Measurements from ENCODE around the gene DLEC1.

DLEC1 gene

DNA sequence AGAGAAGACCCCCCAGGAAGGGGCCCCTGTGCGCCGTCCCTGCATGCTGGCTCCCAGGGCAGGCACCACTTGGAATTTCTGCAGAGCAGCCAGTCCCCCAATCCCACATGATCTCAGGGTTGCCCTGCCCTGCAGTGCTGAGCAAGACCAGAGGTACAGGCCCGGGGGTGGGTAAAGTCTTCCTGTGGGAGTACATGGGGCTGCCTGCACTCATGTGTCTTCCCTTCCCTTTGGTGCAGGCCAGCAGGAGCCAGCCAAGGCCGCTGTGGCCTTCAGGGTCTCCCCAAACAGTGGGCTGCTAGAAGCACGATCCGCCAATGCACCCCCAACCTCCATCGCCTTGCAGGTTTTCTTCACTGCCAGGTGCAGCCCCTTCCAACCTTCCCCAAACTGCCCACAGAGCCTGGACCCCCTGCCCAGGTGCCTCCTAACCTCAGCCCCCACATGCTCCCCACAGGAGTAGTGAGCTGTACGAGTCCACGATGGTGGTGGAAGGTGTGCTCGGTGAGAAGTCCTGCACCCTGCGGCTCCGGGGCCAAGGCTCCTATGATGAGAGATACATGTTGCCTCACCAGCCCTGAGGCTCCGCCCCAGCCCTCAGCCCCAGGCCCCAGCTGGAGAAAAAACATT lies 82.9 kb downstream of the DLEC1 start:
- TF ChIP-seq, protein P1, sequence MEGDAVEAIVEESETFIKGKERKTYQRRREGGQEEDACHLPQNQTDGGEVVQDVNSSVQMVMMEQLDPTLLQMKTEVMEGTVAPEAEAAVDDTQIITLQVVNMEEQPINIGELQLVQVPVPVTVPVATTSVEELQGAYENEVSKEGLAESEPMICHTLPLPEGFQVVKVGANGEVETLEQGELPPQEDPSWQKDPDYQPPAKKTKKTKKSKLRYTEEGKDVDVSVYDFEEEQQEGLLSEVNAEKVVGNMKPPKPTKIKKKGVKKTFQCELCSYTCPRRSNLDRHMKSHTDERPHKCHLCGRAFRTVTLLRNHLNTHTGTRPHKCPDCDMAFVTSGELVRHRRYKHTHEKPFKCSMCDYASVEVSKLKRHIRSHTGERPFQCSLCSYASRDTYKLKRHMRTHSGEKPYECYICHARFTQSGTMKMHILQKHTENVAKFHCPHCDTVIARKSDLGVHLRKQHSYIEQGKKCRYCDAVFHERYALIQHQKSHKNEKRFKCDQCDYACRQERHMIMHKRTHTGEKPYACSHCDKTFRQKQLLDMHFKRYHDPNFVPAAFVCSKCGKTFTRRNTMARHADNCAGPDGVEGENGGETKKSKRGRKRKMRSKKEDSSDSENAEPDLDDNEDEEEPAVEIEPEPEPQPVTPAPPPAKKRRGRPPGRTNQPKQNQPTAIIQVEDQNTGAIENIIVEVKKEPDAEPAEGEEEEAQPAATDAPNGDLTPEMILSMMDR (conservative IDR thresholded peaks at IDR 0.05; ENCODE audit: control insufficient read depth, insufficient read depth, low read depth, low read length) = no peak
- H3K4me3 ChIP-seq (ENCODE audit: control insufficient read depth, low read depth, low read length) = no peak overlapping the region
- DNase-seq (ENCODE audit: low read depth) = no peak

DNA sequence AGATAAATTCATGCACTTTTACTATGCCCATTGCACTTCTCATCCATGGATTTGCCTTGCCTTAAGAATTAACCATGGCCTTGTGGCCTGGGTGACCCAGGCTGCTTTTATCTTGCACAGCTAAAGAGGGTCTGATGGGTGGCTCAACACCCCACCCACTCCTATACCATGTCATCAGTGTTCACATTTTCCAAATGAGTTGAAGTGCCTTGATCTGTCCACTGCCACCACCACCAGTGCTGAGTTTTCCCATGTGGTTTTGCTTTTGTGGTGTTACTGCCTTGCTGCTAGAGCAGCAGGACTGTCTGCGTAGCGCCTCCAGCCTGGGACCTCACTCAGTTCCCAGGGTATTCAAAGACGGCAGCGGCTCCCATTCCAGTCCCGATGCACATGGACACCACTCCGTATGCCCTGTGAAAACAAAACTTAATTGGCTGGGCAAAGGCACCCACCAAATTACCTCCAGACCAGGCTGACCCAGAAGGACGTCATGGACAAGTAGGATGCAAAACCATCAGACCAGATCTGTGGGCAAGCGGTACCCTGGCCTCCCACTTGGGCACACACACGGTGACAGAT lies 83.8 kb downstream of the DLEC1 start:
- DNase-seq (ENCODE audit: low read depth) = no peak
- TF ChIP-seq, protein P1 (conservative IDR thresholded peaks at IDR 0.05; ENCODE audit: control insufficient read depth, insufficient read depth, low read depth, low read length) = no peak

DNA sequence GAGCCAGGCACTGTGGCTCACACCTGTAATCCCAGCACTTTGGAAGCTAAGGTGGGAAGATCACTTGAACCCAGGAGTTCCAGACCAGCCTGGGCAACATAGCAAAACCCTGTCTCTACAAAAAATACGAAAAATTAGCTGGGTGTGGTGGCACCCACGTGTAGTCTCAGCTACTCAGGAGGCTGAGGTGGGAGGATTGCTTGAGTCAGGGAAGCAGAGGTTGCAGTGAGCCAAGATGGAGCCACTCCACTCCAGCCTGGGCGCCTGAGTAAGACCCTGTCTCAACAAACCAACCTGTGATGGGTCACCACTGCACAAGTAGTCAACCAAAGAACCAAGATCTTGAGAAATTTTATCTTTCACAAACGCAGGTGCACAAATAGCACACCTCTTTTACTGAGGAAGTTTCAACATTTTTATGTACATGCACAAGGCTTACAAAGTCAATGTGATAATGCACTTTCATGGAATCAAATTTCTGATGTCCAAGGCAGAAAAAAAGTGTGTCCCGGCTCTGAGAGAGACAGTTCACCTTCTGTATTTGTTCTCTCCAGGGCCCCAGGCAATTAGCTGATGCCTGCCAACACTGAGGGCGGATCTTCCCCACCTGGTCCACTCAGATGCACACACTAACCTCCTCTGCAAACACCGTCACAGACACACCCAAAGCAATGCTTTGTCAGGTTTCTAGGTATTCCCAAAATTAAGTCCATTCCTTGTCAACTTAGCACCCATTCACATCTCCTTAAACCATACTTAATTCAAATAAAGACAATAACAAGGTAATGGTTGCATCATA lies 85.5 kb downstream of the DLEC1 start:
- TF ChIP-seq, protein P1 (conservative IDR thresholded peaks at IDR 0.05; ENCODE audit: control insufficient read depth, insufficient read depth, low read depth, low read length) = no peak
- no peak for DNase-seq (ENCODE audit: low read depth)
- H3K4me3 ChIP-seq (ENCODE audit: control insufficient read depth, low read depth, low read length) = no peak overlapping the region

More for the DNA sequence above, 83.8 kb downstream of the DLEC1 start:
- H3K4me3 ChIP-seq (ENCODE audit: control insufficient read depth, low read depth, low read length) = no peak overlapping the region

DNA sequence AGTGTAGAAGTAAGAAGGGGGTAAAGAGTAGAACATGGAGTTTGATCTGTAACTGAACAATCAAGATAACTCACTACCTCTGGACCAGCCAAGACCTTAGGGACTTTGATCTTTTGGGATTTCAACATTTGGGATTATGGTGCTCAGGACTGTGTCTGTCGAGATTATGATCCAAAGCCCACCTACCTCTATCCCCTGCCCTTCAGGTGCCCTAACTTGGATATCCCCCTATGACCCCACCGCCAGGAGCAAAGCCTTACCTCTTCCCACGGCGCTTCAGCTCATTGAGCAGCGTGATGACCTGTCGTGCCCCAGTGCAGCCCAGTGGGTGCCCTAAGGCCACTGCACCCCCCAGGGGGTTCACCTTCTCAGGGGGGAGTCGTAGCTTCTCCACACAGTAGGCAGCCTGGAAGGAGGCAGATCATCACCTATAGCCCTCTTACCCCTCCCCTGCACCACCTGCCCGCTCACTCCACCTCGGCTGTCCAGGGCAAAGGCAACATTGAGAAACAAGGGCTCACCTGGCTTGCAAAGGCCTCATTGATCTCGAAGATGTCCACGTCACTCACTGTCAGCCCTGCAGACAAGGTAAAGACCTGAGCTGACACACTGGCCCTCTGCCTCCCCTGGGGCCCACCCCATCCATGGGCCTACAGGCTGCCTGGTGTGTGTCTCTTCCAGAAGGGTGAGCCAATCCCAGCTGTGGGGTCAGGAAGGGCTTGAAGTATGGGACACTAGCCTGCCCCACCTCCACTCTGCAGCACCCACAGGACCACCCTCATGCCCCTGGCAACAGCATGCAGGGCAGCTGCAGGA lies 86.5 kb downstream of the DLEC1 start:
- H3K4me3 ChIP-seq (ENCODE audit: control insufficient read depth, low read depth, low read length) = no peak overlapping the region
- DNase-seq (ENCODE audit: low read depth) = no peak
- TF ChIP-seq, protein P1 (conservative IDR thresholded peaks at IDR 0.05; ENCODE audit: control insufficient read depth, insufficient read depth, low read depth, low read length) = no peak

DNA sequence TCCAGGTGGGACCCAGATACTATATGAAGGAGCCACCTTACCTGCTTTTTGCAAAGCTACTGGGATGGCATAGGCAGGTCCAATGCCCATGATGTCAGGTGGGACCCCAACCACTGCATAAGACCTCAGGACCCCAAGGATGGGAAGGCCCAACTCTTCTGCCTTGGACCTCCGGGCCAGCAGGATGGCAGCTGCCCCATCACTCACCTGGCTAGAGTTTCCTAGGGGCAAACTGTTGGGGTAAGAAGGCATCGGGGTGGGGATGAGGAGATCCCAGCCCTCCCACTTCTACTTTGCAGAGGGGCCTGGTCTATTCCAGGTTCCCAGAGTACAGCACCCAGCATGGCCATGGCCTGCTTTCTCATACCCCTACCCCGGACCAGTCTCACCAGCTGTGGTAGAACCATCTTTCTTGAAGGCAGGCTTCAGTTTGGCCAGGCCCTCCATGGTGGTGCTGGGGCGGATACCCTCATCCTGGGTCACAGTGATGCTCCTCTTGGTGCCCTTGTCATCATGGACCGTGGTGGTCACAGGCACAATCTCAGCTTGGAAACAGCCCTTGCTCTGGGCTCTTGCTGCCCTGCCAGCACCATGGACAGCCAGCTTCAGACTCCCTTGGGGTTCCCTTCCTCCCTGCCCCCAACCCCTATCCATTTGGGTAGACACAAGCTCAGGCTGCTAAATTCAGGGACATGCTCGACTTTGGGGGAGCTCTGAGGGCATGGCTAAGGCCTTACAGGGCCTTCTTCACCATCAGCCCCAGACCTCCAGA lies 87.3 kb downstream of the DLEC1 start:
- TF ChIP-seq, protein P1 (conservative IDR thresholded peaks at IDR 0.05; ENCODE audit: control insufficient read depth, insufficient read depth, low read depth, low read length) = no peak

More for the DNA sequence above, 87.3 kb downstream of the DLEC1 start:
- H3K4me3 ChIP-seq (ENCODE audit: control insufficient read depth, low read depth, low read length) = no peak overlapping the region
- no peak for DNase-seq (ENCODE audit: low read depth)

Data from fibroblast of mammary gland (primary cell).